Posterior cingulate gyrus (tissue), 11 donors: ENCODE measurements around the gene PLAU.
"Not testable (repeated sequence)": the region's sequence is repeated elsewhere in the genome, so short reads cannot be mapped to it uniquely, and the experiment has no call there.

Experiments
- DNase-seq, 10 donors: peaks; one replicate each; pipeline versions ENCODE4 v3.0.0 to v3.0.0-alpha.2; 2020 to 2021; ENCODE audit warnings: mixed read lengths in 3 of 10
- intact Hi-C: fragments of 100-400 bp; cut with DNase I; formaldehyde crosslinking; loops from one replicate; pipeline ENCODE4 v1.15.1; 2023

PLAU gene

GRCh38 chr10:73893426-73893825 lies 17.5 kb upstream of the PLAU start:
- intact Hi-C loops, result no loop called here
- no peak for DNase-seq

GRCh38 chr10:73894245-73894971 lies 16.5 kb upstream of the PLAU start:
- no peak for DNase-seq
- intact Hi-C loops, result no loop called here

GRCh38 chr10:73895381-73895780 lies 15.6 kb upstream of the PLAU start:
- DNase-seq, intact Hi-C loops: not testable (repeated sequence)

DNA sequence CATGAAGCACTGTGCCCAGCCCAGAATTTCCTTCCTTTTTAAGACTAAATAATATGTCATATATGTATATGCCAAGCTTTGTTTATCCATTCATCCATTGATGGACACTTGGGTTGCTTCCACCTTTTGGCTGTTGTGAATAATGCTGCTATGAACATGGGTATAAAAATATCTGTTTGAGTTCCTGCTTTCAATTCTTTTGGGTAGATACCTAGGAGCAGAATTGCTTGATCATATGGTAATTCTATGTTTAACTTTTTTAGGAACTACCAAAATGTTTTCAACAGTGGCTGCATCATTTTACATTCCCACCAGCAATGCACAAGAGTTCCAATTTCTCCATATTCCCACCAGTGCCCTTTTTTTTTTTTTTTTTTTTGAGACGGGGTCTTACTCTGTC lies 13.2 kb upstream of the PLAU start:
- intact Hi-C loops, result no loop called here
- no peak for DNase-seq

- intact Hi-C loops, result no loop called here
- no peak for DNase-seq
These were observed 12.1 kb upstream of the PLAU start for GRCh38 chr10:73898730-73899410.

GRCh38 chr10:73899423-73899822 lies 11.5 kb upstream of the PLAU start:
- intact Hi-C loops, result no loop called here
- no peak for DNase-seq

- DNase-seq, result no peak
These were observed 10.9 kb upstream of the PLAU start for GRCh38 chr10:73900064-73900463.

GRCh38 chr10:73901261-73901660 lies 9.7 kb upstream of the PLAU start:
- intact Hi-C loops, result no loop called here
- DNase-seq, result no peak

More at GRCh38 chr10:73900064-73900463, 10.9 kb upstream of the PLAU start:
- intact Hi-C loops, result no loop called here

- intact Hi-C loops, result no loop called here
- no peak for DNase-seq
These were observed 8.6 kb upstream of the PLAU start for GRCh38 chr10:73902351-73902750.

DNA sequence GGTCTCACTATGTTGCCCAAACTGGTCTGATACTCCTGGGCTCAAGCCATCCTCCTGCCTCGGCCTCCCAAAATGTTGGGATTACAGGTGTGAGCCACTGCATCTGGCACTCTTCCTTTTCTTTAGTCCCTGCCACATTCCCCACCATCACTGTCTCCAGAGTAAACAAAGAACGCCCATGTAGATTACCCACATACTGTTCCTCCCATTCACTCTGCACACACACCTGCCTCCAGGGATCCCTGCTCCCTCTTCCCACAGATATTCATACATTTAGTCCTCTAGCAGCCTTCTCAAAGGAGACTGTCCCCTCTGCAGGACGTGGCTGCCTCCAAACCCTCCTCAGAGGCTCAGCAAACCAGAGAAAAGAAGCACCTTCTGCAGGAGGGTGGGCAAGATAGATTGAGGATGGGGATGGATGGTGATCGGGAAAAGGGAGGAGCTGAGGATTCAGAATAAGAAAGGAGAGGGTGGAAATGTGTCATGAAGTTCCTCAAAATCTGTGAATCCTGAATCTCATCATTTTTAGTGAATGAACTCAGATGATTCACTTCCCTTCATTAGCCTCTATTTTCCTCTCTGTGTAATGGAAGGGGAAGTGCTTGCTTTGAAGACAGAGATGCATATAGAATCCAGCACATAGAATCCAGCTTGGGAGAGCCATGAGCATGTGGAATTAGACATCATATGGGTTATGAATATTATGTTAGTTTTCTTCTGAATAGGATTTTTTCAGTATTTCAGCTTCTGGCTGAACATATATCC lies 5.5 kb upstream of the PLAU start:
- intact Hi-C loops, result no loop called here
- DNase-seq, result no peak

GRCh38 chr10:73906524-73907447 lies 4.1 kb upstream of the PLAU start:
- DNase-seq, result no peak
- intact Hi-C loops, result no loop called here

DNA sequence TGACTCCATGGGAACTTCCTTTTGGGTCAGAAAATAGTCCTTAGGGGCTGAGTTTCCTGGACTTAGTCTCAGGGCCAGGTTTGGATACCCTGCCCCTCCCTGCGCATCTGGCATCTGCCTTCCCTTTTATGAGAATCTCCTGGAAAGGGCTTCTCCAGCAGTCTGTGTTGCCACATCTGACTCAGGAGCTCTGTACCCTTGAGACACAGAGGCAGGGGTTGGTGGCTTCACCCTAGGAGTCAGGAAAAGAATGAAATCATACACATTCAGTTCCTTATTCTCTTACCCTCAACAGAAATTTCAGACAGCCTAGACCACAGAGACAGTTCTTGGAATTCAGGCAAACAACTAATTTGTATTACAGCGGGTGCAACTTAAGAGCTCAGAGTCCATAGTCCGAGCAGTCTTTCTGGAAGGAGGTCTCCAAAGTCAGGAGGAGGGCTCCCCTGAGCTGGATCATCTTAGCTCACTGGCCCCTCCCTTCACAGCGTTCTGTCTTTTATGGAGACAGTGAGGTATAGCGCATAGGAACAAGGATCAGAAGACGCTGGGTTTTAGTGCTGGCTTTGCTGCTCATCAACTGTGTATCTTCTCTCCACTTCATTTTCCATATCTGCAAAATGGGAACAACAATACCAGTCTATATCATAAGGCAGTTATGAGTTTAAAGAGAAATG lies 3.0 kb upstream of the PLAU start:
- DNase-seq, result no peak
- intact Hi-C loops, result no loop called here

GRCh38 chr10:73908853-73909539 lies 1.9 kb upstream of the PLAU start:
- intact Hi-C loops, result no loop called here
- DNase-seq, result no peak

DNA sequence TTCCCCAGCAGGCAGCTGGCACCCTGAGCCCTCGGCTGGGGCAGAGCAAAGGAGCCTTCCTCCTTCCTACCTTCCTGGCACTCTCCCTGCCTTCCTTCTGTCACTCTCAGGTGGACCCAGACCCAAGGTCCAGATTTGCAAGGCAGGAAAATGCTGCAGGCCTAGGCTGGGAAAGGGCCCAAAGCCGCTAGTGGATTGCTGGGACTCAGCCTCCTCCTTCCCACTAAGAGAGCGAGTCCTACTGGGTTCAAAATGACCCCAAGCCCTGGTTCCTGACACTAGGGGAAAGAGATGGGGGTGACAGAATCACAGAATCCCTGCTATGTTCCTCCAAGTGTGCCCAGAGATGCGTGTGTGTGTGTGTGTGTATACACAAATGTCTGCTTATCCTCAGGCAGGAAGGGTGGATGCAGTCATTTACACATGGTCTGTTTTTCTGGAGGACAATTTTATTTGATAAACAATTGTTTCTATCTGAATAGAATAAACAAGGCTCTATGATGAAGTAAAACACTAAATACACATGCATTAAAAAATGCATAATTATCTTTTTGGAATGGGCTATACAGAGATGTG lies 1.3 kb upstream of the PLAU start:
- intact Hi-C loops, result no loop called here
- DNase-seq, result no peak

DNA sequence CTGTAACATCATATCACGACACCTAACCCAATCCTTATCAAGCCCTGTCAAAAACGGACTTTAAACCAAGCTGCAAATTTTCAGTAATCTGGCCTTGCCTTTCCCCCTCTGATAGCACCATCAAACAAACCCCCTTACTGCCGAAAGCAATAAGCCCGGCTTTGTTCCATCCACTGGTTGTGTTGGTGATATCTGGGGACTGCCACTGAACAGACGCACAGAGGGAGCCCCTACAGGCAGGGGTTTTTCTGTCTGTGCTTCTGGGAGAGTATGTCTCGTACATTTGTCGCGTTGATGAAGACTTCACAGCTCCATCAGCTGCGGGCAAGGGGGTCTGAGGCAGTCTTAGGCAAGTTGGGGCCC lies 550 bp upstream of the PLAU start:
- no peak for DNase-seq
- intact Hi-C loops, result no loop called here

- DNase-seq, result no peak
- intact Hi-C loops, result no loop called here
These were observed 647 bp downstream of the PLAU start for GRCh38 chr10:73911553-73912004.

DNA sequence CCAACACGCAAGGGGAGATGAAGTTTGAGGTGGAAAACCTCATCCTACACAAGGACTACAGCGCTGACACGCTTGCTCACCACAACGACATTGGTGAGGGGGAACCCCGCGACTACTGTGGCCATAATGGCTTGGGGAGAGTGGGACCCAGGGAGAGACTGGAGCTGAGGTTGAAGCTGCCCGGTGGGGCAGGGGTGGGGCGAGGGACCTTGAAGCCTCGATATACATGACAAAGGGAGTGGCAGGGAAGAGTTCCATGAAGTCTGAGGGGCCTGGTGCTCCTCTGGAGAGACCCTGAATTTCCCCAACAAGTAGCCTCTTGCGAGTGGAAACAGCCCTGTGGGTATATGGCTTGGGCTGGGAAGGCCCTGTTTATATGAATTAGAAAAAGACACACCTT lies 3.1 kb downstream of the PLAU start:
- intact Hi-C loops, result no loop called here
- no peak for DNase-seq

DNA sequence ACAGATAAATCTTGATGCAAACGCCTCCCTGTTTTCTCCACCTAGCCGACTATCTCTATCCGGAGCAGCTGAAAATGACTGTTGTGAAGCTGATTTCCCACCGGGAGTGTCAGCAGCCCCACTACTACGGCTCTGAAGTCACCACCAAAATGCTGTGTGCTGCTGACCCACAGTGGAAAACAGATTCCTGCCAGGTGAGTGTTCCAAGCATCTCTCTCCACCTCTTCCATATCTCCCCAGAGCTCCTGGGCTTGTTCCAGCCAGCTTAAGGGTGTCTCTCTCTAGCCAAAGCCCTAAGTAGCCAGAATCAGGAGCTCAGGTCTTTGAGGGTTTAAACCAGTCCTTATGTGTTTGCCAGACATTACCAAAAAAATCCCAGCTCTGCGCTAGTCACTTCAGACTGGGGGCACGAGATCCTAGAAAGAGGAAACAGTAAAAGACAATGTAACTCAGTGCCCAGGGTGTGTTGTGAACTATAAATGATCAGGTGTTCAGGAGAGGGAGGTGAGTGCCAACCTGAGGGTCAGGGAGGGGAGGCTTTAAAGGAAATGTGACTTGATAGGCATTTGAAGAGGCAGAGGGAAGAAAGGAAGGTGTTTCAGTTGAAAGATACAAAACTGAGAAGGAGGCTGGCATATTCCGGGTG lies 4.4 kb downstream of the PLAU start:
- intact Hi-C loops, result no loop called here

More for the DNA sequence above, 4.4 kb downstream of the PLAU start:
- no peak for DNase-seq
